22Rv1 (cell line): ENCODE data around the gene RPA1.

Experiments used
- ZFX ChIP-seq: fragments of 450-650 bp; IDR thresholded peaks from 2 replicates; pipeline ENCODE4 v1.6.1; 2017; ENCODE audit warnings: antibody characterized with exemption, borderline replicate concordance
- TF ChIP-seq, protein P1 (sequence below): fragments of 450-650 bp; IDR thresholded peaks from 2 replicates; pipeline ENCODE4 v1.5.1; 2017; ENCODE audit warnings: mild to moderate bottlenecking

DNA sequence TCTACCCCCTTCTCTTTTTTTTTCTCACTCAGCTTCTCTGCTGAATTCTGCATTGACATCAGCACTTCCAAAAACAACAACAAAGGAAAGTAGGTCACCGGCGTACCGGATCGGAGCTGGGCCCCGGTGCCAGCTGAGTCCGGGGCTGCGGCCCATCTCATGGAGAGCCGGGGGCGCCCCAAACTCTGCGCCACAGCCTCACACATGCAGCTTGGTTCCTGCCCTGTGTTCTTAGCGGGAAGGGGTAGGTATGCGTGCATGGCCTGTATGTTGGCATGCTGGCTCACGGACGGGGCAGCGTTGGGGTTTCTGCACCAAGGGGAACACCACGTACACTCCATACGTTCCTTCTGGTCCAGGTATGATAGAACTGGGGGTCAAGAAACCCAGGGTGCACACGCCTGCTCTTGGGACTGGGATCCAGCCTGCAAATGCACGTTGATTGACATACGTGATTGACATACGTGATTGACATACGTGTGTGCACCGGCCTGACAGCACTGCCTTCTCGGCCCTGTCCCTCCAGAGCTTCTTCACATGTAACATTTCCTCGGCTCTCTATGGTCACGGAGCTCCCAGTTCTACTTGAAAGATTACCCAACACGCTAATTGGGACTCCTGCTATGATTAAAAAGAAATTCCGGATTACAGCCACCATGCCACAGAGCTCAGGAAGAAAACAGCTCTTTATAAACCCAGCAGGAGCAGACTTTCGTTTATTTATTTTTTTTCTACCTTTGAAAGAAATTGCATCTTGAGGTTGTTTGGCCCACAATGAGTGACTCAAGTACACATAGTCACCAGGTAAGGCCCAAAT is 88.7 kb downstream of the RPA1 start:
- TF ChIP-seq, protein P1, sequence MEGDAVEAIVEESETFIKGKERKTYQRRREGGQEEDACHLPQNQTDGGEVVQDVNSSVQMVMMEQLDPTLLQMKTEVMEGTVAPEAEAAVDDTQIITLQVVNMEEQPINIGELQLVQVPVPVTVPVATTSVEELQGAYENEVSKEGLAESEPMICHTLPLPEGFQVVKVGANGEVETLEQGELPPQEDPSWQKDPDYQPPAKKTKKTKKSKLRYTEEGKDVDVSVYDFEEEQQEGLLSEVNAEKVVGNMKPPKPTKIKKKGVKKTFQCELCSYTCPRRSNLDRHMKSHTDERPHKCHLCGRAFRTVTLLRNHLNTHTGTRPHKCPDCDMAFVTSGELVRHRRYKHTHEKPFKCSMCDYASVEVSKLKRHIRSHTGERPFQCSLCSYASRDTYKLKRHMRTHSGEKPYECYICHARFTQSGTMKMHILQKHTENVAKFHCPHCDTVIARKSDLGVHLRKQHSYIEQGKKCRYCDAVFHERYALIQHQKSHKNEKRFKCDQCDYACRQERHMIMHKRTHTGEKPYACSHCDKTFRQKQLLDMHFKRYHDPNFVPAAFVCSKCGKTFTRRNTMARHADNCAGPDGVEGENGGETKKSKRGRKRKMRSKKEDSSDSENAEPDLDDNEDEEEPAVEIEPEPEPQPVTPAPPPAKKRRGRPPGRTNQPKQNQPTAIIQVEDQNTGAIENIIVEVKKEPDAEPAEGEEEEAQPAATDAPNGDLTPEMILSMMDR, result no peak
- no peak for TF ChIP-seq ZFX
